Kidney (tissue), 14 donors: ENCODE results near the gene SLC9C1. TPM values are rescaled to one million over a fixed set of nuclear protein-coding genes. Genes with fewer than 3 reads are reported as not detected.
A peak's percentile ranks its signal among the peaks of the same experiment; 100 is the strongest.

ENCODE experiments used
- DNase-seq, 5 donors: peaks; one replicate each; pipeline ENCODE4 v3.0.0-alpha.2; 2013 to 2020
- FAIRE-seq: peaks from 2 replicates; lab custom pipeline; 2012; peaks lifted over from hg19 to GRCh38; lab: Jason Lieb, UNC
- H3K27ac ChIP-seq, 2 donors: one replicate each; pipeline ENCODE4 v1.7.0; 2013; ENCODE audit warnings: low read depth in 2 of 2, low read length in 2 of 2, inconsistent platforms in 1 of 2
- H3K27me3 ChIP-seq: one replicate; pipeline ENCODE4 v1.7.1; 2013; ENCODE audit warnings: low read length, inconsistent platforms; ENCODE audit not compliant: control insufficient read depth, insufficient read depth
- H3K36me3 ChIP-seq, 3 donors: one replicate each; pipeline versions ENCODE4 v1.7.0 to v1.7.1; 2013; ENCODE audit warnings: low read length in 3 of 3, control low read depth in 1 of 3, inconsistent platforms in 1 of 3; ENCODE audit not compliant: insufficient read depth in 3 of 3, control insufficient read depth in 2 of 3
- H3K4me1 ChIP-seq, 3 donors: one replicate each; pipeline versions ENCODE4 v1.7.0 to v1.7.1; 2013; ENCODE audit warnings: low read length in 3 of 3, inconsistent platforms in 1 of 3, low read depth in 1 of 3; ENCODE audit not compliant: control insufficient read depth in 2 of 3, insufficient read depth in 2 of 3
- H3K4me3 ChIP-seq, 3 donors: one replicate each; pipeline versions ENCODE4 v1.7.0 to v1.8.1; 2013; ENCODE audit warnings: low read length in 3 of 3, control low read depth in 1 of 3, inconsistent platforms in 1 of 3
- H3K9ac ChIP-seq, 3 donors: one replicate each; pipeline versions ENCODE4 v1.7.0 to v1.7.1; 2013; ENCODE audit warnings: low read length in 3 of 3, control low read depth in 1 of 3, inconsistent platforms in 1 of 3
- H3K9me3 ChIP-seq, 3 donors: one replicate each; pipeline versions ENCODE4 v1.7.0 to v1.7.1; 2013; ENCODE audit warnings: low read length in 3 of 3, control low read depth in 1 of 3, inconsistent platforms in 1 of 3; ENCODE audit not compliant: control insufficient read depth in 2 of 3, insufficient read depth in 1 of 3
- intact Hi-C: fragments of 100-400 bp; cut with DNase I; formaldehyde crosslinking; loops from one replicate; pipeline ENCODE4 v1.11.1; 2022
- polyA plus RNA-seq: library from polyadenylated mRNA; stranded (reverse); fragments of 350-450 nt; fragmentation: Illumina TruSeq; extraction: RNeasy Lipid Tissue Mini Kit (QIAGEN cat#74804); gene quantifications from one replicate; pipeline ENCODE4 v1.2.3, GENCODE V29; 2014; ENCODE audit warnings: low read depth, low replicate concordance; ENCODE audit not compliant: insufficient read depth
- total RNA-seq: library from RNA; stranded (reverse); fragmentation: NEBNext Ultra II Directional; extraction: Animal tissue kit (Norgen Biotek cat#: 25700); gene quantifications from one replicate; pipeline ENCODE4 v1.2.1, GENCODE V29; 2021
- TF ChIP-seq, protein P1 (sequence below): IDR thresholded peaks from 3 replicates; pipeline ENCODE4 v1.5.1; 2012; ENCODE audit warnings: mild to moderate bottlenecking, moderate library complexity, borderline replicate concordance; ENCODE audit not compliant: insufficient read depth; ENCODE audit errors: extremely low read depth
- donor health status: control.
- donor health status: control.
- donor health status: control.
- donor health status: control.
- donor health status: control.
- donor health status: DM: yes; HTN: yes; CAD: no.
- donor health status: Normal renal cell carcinoma (clear cell type).

SLC9C1 gene
- total and polyA plus RNA-seq, 2 donors from 2014 or later: 0.09 to 1.2 TPM

- TF ChIP-seq, protein P1, sequence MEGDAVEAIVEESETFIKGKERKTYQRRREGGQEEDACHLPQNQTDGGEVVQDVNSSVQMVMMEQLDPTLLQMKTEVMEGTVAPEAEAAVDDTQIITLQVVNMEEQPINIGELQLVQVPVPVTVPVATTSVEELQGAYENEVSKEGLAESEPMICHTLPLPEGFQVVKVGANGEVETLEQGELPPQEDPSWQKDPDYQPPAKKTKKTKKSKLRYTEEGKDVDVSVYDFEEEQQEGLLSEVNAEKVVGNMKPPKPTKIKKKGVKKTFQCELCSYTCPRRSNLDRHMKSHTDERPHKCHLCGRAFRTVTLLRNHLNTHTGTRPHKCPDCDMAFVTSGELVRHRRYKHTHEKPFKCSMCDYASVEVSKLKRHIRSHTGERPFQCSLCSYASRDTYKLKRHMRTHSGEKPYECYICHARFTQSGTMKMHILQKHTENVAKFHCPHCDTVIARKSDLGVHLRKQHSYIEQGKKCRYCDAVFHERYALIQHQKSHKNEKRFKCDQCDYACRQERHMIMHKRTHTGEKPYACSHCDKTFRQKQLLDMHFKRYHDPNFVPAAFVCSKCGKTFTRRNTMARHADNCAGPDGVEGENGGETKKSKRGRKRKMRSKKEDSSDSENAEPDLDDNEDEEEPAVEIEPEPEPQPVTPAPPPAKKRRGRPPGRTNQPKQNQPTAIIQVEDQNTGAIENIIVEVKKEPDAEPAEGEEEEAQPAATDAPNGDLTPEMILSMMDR: no peak
- Histone ChIP-seq H3K4me1 (no peaks in the 10 kb centered on the region), H3K36me3 (no peaks in the 10 kb centered on the region), H3K27me3 (no peaks in the 10 kb centered on the region), H3K9me3 (peaks cover 0 to 21% (median 0%) of the 10 kb centered on the region in 3 donors), H3K4me3 (no peak overlapping the region), H3K27ac (no peak overlapping the region), H3K9ac (no peak overlapping the region)
- intact Hi-C loops: no loop called here
- no peak for FAIRE-seq
- DNase-seq: no peak
Observed at GRCh38 chr3:112253301-112253971, 40.6 kb downstream of the SLC9C1 start.

DNA sequence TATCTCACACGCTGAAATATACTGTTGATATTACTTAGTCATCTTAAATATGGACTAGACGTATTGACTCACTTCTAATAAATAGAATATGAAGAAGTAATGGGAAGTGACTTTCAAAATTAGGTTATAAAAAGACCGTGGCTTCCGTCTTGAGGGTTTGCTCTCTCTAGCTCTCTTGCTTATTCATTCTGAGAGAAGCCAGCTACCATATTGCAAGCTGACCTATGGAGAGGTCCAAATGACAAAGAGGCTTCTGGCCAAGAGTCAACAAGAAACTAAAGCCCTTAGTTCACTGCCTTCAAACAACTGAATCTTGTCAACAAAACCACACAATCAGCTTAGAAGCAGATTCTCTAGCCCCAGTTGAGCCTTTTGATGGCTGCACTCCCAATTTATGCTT lies 46.1 kb downstream of the SLC9C1 start:
- TF ChIP-seq, protein P1: no peak
- FAIRE-seq (no peak), DNase-seq (no peak)
- H3K4me3 ChIP-seq: no peak overlapping the region
- H3K4me1 ChIP-seq: no peaks in the 10 kb centered on the region
- no peaks in the 10 kb centered on the region for H3K27me3 ChIP-seq
- H3K9me3 ChIP-seq: peaks cover 0 to under 1% (median 0%) of the 10 kb centered on the region in 3 donors
- no peak overlapping the region for H3K9ac ChIP-seq
- intact Hi-C loops: no loop called here
- no peak overlapping the region for H3K27ac ChIP-seq
- H3K36me3 ChIP-seq: no peaks in the 10 kb centered on the region

GRCh38 chr3:112247350-112247749 lies 46.7 kb downstream of the SLC9C1 start:
- FAIRE-seq: no peak
- H3K9ac ChIP-seq: no peak overlapping the region
- H3K4me1 ChIP-seq: no peaks in the 10 kb centered on the region
- DNase-seq: peak in 1 of 5 donors; percentile 0
- H3K27ac ChIP-seq: no peak overlapping the region
- H3K27me3 ChIP-seq: no peaks in the 10 kb centered on the region
- TF ChIP-seq, protein P1: no peak
- H3K4me3 ChIP-seq: no peak overlapping the region
- no peaks in the 10 kb centered on the region for H3K36me3 ChIP-seq
- intact Hi-C loops: no loop called here
- H3K9me3 ChIP-seq: no peaks in the 10 kb centered on the region

DNA sequence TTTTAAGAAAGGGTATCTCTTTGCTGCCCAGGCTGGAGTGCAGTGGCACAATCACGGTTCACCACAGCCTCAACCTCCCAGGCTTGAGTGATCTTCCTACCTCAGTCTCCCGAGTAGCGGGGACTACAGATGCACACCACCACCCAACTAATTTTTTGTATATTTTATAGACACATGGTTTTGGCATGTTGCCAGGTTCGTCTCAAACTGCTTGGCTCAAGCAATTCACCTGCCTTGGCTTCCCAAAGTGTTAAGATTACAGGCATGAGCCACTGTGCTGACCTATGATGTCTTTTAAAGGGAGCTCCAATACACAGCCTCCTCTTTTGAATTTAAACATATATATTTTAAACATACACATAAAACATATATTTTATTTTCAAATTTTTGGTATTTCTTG lies 60.9 kb downstream of the SLC9C1 start:
- TF ChIP-seq, protein P1: no peak
- H3K9me3 ChIP-seq: no peaks in the 10 kb centered on the region
- H3K36me3 ChIP-seq: no peaks in the 10 kb centered on the region
- no peak overlapping the region for H3K9ac ChIP-seq
- no peaks in the 10 kb centered on the region for H3K4me1 ChIP-seq
- no peak overlapping the region for H3K4me3 ChIP-seq
- no peaks in the 10 kb centered on the region for H3K27me3 ChIP-seq
- no peak overlapping the region for H3K27ac ChIP-seq
- FAIRE-seq (no peak), DNase-seq (no peak)
- intact Hi-C loops: no loop called here
